GM23338 (cell line): ENCODE measurements around the gene PKDCC.

Experiments
- CREB1 ChIP-seq: fragments of 250-450 bp; sonication (Bioruptor Pico); IDR thresholded peaks from 2 replicates; pipeline ENCODE4 v1.5.0; 2020; ENCODE audit warnings: low read depth, mild to moderate bottlenecking, moderate library complexity
- ETS1 ChIP-seq: IDR thresholded peaks from 2 replicates; pipeline ENCODE4 v1.6.1; 2016; ENCODE audit warnings: antibody characterized with exemption
- EZH2 ChIP-seq: fragments of 200-600 bp; sonication (generic); IDR thresholded peaks from one replicate; pipeline ENCODE4 v1.8.0; 2017; ENCODE audit warnings: antibody characterized with exemption, mild to moderate bottlenecking, low read depth; ENCODE audit not compliant: unreplicated experiment
- EZH2phosphoT487 ChIP-seq: fragments of 200-600 bp; sonication (generic); IDR thresholded peaks from one replicate; pipeline ENCODE4 v1.8.1; 2018; ENCODE audit warnings: antibody characterized with exemption; ENCODE audit not compliant: unreplicated experiment
- JUNB ChIP-seq: IDR thresholded peaks from one replicate; pipeline ENCODE4 v1.6.1; 2016; ENCODE audit warnings: antibody characterized with exemption; ENCODE audit not compliant: unreplicated experiment
- POLR2AphosphoS5 ChIP-seq: IDR thresholded peaks from 2 replicates; pipeline ENCODE4 v1.6.1; 2016; ENCODE audit warnings: antibody characterized with exemption, low read depth
- REST ChIP-seq: IDR thresholded peaks from one replicate; pipeline ENCODE4 v1.6.1; 2018; ENCODE audit warnings: antibody characterized with exemption; ENCODE audit not compliant: unreplicated experiment
- ZNF331 ChIP-seq: fragments of 250-450 bp; sonication (Bioruptor Pico); IDR thresholded peaks from 2 replicates; pipeline ENCODE4 v1.5.0; 2020; ENCODE audit warnings: low read depth, mild to moderate bottlenecking, moderate library complexity
- TF ChIP-seq, protein P1 (sequence below), 2 experiments: fragments of 200-600 bp in 1 of 2; sonication (generic) in 1 of 2; conservative IDR thresholded peaks; 2 replicates each; pipeline versions ENCODE4 v1.5.1 to v1.6.1; 2016 to 2017; ENCODE audit warnings: antibody characterized with exemption in 2 of 2, low read depth in 2 of 2, mild to moderate bottlenecking in 2 of 2, moderate library complexity in 1 of 2
- TF ChIP-seq, protein P2 (sequence below): fragments of 250-450 bp; sonication (Bioruptor Pico); IDR thresholded peaks from 2 replicates; pipeline ENCODE4 v1.5.0; 2020; ENCODE audit warnings: mild to moderate bottlenecking, moderate library complexity

DNA sequence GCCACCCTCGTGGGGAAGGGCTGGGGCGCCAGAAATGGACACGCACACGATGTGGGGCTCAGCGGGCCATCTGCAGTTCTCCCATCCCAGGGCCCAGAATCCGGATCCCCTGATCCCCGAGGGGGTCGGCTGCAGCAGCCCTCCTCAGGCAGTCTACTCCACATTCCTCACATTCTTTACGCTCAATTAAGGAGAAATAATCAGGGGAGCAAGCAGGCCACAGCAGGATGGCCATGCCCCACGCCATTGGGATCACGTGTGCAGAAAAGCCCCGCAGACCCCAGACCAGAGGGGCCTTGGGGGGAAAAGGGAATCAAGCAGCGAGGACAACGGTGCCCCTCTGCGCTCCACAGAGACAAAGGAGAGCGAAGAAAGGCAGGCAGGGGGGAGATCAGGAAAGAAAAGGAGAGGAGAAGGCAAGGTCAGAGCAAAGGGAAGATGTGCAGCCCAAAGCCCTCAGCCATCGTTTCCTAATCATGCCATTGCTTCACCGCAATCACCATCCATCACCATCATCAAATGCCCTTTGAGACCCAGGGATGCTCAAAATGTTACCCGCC is 17.5 kb upstream of the PKDCC start:
- TF ChIP-seq EZH2phosphoT487, result no peak
- TF ChIP-seq POLR2AphosphoS5, result no peak
- TF ChIP-seq, protein P1, sequence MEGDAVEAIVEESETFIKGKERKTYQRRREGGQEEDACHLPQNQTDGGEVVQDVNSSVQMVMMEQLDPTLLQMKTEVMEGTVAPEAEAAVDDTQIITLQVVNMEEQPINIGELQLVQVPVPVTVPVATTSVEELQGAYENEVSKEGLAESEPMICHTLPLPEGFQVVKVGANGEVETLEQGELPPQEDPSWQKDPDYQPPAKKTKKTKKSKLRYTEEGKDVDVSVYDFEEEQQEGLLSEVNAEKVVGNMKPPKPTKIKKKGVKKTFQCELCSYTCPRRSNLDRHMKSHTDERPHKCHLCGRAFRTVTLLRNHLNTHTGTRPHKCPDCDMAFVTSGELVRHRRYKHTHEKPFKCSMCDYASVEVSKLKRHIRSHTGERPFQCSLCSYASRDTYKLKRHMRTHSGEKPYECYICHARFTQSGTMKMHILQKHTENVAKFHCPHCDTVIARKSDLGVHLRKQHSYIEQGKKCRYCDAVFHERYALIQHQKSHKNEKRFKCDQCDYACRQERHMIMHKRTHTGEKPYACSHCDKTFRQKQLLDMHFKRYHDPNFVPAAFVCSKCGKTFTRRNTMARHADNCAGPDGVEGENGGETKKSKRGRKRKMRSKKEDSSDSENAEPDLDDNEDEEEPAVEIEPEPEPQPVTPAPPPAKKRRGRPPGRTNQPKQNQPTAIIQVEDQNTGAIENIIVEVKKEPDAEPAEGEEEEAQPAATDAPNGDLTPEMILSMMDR (conservative IDR thresholded peaks at IDR 0.05; ENCODE audit: low read depth in 2 of 2), result no peak
- no peak for TF ChIP-seq EZH2
- no peak for TF ChIP-seq CREB1 (CRISPR knock-in tag)
- TF ChIP-seq ZNF331 (CRISPR knock-in tag), result no peak
- TF ChIP-seq ETS1, result no peak
- TF ChIP-seq, protein P2, sequence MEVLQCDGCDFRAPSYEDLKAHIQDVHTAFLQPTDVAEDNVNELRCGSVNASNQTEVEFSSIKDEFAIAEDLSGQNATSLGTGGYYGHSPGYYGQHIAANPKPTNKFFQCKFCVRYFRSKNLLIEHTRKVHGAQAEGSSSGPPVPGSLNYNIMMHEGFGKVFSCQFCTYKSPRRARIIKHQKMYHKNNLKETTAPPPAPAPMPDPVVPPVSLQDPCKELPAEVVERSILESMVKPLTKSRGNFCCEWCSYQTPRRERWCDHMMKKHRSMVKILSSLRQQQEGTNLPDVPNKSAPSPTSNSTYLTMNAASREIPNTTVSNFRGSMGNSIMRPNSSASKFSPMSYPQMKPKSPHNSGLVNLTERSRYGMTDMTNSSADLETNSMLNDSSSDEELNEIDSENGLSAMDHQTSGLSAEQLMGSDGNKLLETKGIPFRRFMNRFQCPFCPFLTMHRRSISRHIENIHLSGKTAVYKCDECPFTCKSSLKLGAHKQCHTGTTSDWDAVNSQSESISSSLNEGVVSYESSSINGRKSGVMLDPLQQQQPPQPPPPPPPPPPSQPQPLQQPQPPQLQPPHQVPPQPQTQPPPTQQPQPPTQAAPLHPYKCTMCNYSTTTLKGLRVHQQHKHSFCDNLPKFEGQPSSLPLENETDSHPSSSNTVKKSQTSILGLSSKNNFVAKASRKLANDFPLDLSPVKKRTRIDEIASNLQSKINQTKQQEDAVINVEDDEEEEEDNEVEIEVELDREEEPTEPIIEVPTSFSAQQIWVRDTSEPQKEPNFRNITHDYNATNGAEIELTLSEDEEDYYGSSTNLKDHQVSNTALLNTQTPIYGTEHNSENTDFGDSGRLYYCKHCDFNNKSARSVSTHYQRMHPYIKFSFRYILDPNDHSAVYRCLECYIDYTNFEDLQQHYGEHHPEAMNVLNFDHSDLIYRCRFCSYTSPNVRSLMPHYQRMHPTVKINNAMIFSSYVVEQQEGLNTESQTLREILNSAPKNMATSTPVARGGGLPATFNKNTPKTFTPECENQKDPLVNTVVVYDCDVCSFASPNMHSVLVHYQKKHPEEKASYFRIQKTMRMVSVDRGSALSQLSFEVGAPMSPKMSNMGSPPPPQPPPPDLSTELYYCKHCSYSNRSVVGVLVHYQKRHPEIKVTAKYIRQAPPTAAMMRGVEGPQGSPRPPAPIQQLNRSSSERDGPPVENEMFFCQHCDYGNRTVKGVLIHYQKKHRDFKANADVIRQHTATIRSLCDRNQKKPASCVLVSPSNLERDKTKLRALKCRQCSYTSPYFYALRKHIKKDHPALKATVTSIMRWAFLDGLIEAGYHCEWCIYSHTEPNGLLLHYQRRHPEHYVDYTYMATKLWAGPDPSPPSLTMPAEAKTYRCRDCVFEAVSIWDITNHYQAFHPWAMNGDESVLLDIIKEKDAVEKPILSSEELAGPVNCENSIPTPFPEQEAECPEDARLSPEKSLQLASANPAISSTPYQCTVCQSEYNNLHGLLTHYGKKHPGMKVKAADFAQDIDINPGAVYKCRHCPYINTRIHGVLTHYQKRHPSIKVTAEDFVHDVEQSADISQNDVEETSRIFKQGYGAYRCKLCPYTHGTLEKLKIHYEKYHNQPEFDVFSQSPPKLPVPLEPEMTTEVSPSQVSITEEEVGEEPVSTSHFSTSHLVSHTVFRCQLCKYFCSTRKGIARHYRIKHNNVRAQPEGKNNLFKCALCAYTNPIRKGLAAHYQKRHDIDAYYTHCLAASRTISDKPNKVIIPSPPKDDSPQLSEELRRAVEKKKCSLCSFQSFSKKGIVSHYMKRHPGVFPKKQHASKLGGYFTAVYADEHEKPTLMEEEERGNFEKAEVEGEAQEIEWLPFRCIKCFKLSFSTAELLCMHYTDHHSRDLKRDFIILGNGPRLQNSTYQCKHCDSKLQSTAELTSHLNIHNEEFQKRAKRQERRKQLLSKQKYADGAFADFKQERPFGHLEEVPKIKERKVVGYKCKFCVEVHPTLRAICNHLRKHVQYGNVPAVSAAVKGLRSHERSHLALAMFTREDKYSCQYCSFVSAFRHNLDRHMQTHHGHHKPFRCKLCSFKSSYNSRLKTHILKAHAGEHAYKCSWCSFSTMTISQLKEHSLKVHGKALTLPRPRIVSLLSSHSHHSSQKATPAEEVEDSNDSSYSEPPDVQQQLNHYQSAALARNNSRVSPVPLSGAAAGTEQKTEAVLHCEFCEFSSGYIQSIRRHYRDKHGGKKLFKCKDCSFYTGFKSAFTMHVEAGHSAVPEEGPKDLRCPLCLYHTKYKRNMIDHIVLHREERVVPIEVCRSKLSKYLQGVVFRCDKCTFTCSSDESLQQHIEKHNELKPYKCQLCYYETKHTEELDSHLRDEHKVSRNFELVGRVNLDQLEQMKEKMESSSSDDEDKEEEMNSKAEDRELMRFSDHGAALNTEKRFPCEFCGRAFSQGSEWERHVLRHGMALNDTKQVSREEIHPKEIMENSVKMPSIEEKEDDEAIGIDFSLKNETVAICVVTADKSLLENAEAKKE (CRISPR knock-in tag), result no peak
- TF ChIP-seq JUNB, result no peak
- TF ChIP-seq REST, result no peak
